K562 (cell line): ENCODE data around the gene LTBP4. TPM values are rescaled to one million over a fixed set of nuclear protein-coding genes. Genes with fewer than 3 reads are reported as not detected.

Experiments used
- CHD1 ChIP-seq: fragments of 200-600 bp; sonication (generic); IDR thresholded peaks from one replicate; pipeline ENCODE4 v1.6.1; 2012; ENCODE audit warnings: mild to moderate bottlenecking, moderate library complexity, low read length, inconsistent platforms
- CREBBP ChIP-seq: IDR thresholded peaks from one replicate; pipeline ENCODE4 v1.6.1; 2012; ENCODE audit warnings: low read depth, mild to moderate bottlenecking, control low read depth, inconsistent platforms, low read length
- EGR1 ChIP-seq: fragments of 450-650 bp; conservative IDR thresholded peaks from 2 replicates; pipeline ENCODE4 v1.6.1; 2017; ENCODE audit warnings: mild to moderate bottlenecking
- GTF2E2 ChIP-seq: fragments of 200-800 bp; sonication (Bioruptor generic); IDR thresholded peaks from 2 replicates; pipeline ENCODE4 v1.6.1; 2016; ENCODE audit warnings: missing genetic modification characterization, missing compliant biosample characterization
- MAFG ChIP-seq: fragments of 450-650 bp; conservative IDR thresholded peaks from 2 replicates; pipeline ENCODE4 v1.6.1; 2016; ENCODE audit warnings: missing genetic modification characterization, missing compliant biosample characterization
- STAT5A ChIP-seq: IDR thresholded peaks from 2 replicates; pipeline ENCODE4 v1.6.1; 2012; ENCODE audit warnings: low read length, inconsistent platforms, borderline replicate concordance
- ZBED1 ChIP-seq: IDR thresholded peaks from 2 replicates; pipeline ENCODE4 v1.6.1; 2014
- ZNF133 ChIP-seq: fragments of 250-450 bp; sonication (Bioruptor Pico); IDR thresholded peaks from 2 replicates; pipeline ENCODE4 v1.4.0; 2020; ENCODE audit warnings: mild to moderate bottlenecking
- ZNF583 ChIP-seq: fragments of 250-450 bp; sonication (Bioruptor Pico); IDR thresholded peaks from 2 replicates; pipeline ENCODE4 v1.4.0; 2020
- ZNF764 ChIP-seq: fragments of 250-450 bp; sonication (Bioruptor Pico); IDR thresholded peaks from 2 replicates; pipeline ENCODE4 v1.4.0; 2020; ENCODE audit warnings: low read depth, mild to moderate bottlenecking, moderate library complexity
- polyA plus RNA-seq, 8 experiments: library from polyadenylated mRNA; depleted of rRNA in 4 of 8; stranded (reverse) in 5 of 8; unstranded in 3 of 8; fragments of >200 nt; fragmentation: Nextera tagmentation in 2 of 8; fragmentation: Illumina TruSeq in 1 of 8; extraction: Ambion mirVana in 2 of 8; extraction: Trizol in 1 of 8; gene quantifications; 2 replicates each; pipeline versions ENCODE4 v1.2.1 to v1.2.3, GENCODE V29; 2011 to 2014; ENCODE audit warnings: inconsistent platforms in 1 of 8, missing spikeins in 1 of 8
- total RNA-seq, 7 experiments: library from RNA; depleted of rRNA in 6 of 7; stranded (reverse); fragments of >200 nt in 6 of 7; fragmentation: Illumina TruSeq in 2 of 7; extraction: Trizol in 2 of 7; gene quantifications; 2 replicates each; pipeline versions ENCODE4 v1.2.1 to v1.2.3, GENCODE V29; 2011 to 2021; ENCODE audit warnings: low replicate concordance in 1 of 7
- TF ChIP-seq, protein P1 (sequence below): sonication (generic); formaldehyde crosslinking; IDR thresholded peaks from 2 replicates; pipeline ENCODE4 v1.8.0; 2022; ENCODE audit warnings: missing genetic modification reagents, mild to moderate bottlenecking, borderline replicate concordance
- TF ChIP-seq, protein P2 (sequence below): sonication (generic); formaldehyde crosslinking; IDR thresholded peaks from 2 replicates; pipeline ENCODE4 v1.8.0; 2023; ENCODE audit warnings: missing genetic modification reagents, mild to moderate bottlenecking, borderline replicate concordance
- TF ChIP-seq, protein P3 (sequence below): fragments of 450-650 bp; IDR thresholded peaks from 2 replicates; pipeline ENCODE4 v1.6.1; 2016; ENCODE audit warnings: mild to moderate bottlenecking
- TF ChIP-seq, protein P4 (sequence below): fragments of 450-650 bp; formaldehyde crosslinking; IDR thresholded peaks from 2 replicates; pipeline ENCODE4 v1.4.0; 2020; ENCODE audit warnings: mild to moderate bottlenecking, moderate library complexity

The LTBP4 gene
- total and polyA plus RNA-seq, 9 of the 15 experiments (the other 6 are each of a cell fraction or from before 2014, with no cell fraction given) = 0.35 to 160 (median 31.6) TPM

DNA sequence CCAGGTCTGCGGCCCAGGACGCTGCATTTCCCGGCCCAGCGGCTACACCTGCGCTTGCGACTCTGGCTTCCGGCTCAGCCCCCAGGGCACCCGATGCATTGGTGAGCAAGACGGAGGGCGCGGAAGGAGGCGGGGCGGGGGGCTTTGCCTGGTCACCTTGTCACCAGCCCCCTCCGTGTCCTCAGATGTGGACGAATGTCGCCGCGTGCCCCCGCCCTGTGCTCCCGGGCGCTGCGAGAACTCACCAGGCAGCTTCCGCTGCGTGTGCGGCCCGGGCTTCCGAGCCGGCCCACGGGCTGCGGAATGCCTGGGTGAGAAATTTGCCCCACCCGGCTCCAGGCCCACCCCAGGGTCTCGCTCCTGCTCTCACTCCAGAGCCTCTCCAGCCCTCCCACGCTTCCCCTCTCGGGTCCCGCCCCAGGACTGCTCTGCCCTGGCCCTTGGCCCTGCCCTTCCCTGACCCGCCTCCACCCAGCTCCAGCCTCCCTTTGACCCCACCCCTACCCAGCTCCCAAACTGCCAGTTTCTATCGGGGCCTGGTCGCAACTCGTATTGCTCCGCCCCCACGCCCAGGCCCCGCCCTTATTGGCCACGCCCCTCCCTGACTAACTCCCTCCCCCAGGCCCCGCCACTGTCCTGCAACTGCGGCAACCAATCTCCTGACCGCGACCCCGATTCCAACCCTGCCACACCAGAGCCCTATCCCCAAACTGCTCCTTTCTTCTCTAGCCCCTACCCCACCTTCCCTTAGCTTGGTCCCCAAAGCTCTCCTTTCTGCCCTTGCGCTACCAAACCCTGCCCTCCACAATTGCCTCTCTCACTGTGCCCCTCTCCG is 8.6 kb downstream of the LTBP4 start (continued):
- TF ChIP-seq, protein P1, sequence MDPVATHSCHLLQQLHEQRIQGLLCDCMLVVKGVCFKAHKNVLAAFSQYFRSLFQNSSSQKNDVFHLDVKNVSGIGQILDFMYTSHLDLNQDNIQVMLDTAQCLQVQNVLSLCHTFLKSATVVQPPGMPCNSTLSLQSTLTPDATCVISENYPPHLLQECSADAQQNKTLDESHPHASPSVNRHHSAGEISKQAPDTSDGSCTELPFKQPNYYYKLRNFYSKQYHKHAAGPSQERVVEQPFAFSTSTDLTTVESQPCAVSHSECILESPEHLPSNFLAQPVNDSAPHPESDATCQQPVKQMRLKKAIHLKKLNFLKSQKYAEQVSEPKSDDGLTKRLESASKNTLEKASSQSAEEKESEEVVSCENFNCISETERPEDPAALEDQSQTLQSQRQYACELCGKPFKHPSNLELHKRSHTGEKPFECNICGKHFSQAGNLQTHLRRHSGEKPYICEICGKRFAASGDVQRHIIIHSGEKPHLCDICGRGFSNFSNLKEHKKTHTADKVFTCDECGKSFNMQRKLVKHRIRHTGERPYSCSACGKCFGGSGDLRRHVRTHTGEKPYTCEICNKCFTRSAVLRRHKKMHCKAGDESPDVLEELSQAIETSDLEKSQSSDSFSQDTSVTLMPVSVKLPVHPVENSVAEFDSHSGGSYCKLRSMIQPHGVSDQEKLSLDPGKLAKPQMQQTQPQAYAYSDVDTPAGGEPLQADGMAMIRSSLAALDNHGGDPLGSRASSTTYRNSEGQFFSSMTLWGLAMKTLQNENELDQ (CRISPR knock-in tag) = no peak
- TF ChIP-seq, protein P2, sequence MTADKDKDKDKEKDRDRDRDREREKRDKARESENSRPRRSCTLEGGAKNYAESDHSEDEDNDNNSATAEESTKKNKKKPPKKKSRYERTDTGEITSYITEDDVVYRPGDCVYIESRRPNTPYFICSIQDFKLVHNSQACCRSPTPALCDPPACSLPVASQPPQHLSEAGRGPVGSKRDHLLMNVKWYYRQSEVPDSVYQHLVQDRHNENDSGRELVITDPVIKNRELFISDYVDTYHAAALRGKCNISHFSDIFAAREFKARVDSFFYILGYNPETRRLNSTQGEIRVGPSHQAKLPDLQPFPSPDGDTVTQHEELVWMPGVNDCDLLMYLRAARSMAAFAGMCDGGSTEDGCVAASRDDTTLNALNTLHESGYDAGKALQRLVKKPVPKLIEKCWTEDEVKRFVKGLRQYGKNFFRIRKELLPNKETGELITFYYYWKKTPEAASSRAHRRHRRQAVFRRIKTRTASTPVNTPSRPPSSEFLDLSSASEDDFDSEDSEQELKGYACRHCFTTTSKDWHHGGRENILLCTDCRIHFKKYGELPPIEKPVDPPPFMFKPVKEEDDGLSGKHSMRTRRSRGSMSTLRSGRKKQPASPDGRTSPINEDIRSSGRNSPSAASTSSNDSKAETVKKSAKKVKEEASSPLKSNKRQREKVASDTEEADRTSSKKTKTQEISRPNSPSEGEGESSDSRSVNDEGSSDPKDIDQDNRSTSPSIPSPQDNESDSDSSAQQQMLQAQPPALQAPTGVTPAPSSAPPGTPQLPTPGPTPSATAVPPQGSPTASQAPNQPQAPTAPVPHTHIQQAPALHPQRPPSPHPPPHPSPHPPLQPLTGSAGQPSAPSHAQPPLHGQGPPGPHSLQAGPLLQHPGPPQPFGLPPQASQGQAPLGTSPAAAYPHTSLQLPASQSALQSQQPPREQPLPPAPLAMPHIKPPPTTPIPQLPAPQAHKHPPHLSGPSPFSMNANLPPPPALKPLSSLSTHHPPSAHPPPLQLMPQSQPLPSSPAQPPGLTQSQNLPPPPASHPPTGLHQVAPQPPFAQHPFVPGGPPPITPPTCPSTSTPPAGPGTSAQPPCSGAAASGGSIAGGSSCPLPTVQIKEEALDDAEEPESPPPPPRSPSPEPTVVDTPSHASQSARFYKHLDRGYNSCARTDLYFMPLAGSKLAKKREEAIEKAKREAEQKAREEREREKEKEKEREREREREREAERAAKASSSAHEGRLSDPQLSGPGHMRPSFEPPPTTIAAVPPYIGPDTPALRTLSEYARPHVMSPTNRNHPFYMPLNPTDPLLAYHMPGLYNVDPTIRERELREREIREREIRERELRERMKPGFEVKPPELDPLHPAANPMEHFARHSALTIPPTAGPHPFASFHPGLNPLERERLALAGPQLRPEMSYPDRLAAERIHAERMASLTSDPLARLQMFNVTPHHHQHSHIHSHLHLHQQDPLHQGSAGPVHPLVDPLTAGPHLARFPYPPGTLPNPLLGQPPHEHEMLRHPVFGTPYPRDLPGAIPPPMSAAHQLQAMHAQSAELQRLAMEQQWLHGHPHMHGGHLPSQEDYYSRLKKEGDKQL (CRISPR knock-in tag) = no peak
- TF ChIP-seq ZBED1 (0 out of 2 replicates have a peak, but pooled peaks have one; percentile 26), ZNF764 (no peak), CREBBP (no peak), STAT5A (no peak), GTF2E2 (tag) (no peak), ZNF583 (CRISPR knock-in tag) (no peak), ZNF133 (0 out of 2 replicates have a peak, but pooled peaks have one; percentile 34), MAFG (no peak), EGR1 (peak; percentile 89), CHD1 (no peak)
- TF ChIP-seq, protein P3, sequence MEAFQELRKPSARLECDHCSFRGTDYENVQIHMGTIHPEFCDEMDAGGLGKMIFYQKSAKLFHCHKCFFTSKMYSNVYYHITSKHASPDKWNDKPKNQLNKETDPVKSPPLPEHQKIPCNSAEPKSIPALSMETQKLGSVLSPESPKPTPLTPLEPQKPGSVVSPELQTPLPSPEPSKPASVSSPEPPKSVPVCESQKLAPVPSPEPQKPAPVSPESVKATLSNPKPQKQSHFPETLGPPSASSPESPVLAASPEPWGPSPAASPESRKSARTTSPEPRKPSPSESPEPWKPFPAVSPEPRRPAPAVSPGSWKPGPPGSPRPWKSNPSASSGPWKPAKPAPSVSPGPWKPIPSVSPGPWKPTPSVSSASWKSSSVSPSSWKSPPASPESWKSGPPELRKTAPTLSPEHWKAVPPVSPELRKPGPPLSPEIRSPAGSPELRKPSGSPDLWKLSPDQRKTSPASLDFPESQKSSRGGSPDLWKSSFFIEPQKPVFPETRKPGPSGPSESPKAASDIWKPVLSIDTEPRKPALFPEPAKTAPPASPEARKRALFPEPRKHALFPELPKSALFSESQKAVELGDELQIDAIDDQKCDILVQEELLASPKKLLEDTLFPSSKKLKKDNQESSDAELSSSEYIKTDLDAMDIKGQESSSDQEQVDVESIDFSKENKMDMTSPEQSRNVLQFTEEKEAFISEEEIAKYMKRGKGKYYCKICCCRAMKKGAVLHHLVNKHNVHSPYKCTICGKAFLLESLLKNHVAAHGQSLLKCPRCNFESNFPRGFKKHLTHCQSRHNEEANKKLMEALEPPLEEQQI = no peak
- TF ChIP-seq, protein P4, sequence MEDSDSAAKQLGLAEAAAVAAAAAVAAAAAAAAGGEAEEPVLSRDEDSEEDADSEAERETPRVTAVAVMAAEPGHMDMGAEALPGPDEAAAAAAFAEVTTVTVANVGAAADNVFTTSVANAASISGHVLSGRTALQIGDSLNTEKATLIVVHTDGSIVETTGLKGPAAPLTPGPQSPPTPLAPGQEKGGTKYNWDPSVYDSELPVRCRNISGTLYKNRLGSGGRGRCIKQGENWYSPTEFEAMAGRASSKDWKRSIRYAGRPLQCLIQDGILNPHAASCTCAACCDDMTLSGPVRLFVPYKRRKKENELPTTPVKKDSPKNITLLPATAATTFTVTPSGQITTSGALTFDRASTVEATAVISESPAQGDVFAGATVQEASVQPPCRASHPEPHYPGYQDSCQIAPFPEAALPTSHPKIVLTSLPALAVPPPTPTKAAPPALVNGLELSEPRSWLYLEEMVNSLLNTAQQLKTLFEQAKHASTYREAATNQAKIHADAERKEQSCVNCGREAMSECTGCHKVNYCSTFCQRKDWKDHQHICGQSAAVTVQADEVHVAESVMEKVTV (CRISPR knock-in tag) = no peak
